ENCODE measurements around the gene MFSD11.
"Not testable (repeated sequence)": the region's sequence is repeated elsewhere in the genome, so short reads cannot be mapped to it uniquely, and the experiment has no call there.

MFSD11 gene

DNA sequence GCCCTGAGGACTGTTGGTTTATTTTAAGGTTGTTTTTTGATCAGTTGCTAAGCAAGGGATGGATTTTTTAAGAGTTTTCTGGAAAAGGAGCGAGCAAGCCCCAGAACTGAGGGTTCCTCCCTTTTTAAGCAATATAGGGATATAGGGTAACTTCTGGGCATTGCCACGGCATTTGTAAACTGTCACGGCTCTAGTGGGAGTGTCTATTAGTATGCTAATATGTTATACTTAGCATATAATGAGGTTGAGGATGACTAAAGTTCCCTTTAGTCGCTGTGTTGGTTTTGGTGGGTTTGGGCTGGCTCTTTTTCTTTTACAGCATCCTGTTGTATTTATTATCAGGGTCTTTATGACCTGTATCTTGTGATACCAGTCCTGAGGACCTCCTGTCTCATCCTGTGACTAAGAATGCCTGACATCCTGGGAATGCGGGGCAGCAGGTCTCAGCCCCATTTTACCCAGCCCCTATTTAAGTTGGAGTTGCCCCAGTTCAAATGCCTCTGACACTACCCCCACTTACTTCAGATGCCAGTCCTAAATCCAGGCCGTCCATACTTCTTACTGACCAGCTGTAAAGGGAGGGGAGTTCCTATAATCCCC, 59.4 kb downstream of the MFSD11 start:
- peak; percentile 64 for DNase-seq (ENCODE audit: low read depth, low spot score)

DNA sequence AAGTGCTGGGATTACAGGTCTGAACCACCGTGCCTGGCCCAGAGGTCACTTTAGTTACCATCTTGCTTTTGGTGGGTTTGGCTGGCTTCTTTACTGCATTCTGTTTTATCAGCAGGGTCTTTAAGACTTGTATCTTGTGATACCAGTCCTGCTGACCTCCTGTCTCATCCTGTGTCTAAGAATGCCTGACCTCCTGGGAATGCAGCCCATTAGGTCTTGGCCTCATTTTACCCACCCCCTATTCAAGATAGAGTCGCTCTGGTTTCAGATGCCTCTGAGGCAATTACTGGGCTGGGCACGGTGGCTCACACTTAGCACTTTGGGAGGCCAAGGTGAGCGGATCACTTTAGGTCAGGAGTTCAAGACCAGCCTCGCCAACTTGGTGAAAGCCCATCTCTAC, 63.8 kb downstream of the MFSD11 start:
- DNase-seq (ENCODE audit: low read depth, low spot score) = no peak

DNA sequence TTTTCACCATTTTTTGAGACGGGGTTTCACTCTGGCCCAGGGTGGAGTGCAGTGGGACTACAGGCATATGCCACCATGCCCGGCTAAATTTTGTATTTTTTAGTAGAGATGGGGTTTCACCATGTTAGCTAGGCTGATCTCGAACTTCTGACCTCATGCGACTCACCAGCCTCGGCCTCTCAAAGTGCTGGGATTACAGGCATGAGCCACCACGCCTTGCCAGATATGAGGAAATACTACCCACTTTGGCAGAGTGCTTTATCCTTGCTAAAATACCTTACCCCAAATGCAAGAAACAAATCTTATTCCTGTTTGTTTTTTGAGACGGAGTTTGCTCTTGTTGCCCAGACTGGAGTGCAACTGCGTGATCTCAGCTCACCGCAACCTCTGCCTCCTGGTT, 67.4 kb downstream of the MFSD11 start:
- no peak for DNase-seq (ENCODE audit: low read depth, low spot score)

DNA sequence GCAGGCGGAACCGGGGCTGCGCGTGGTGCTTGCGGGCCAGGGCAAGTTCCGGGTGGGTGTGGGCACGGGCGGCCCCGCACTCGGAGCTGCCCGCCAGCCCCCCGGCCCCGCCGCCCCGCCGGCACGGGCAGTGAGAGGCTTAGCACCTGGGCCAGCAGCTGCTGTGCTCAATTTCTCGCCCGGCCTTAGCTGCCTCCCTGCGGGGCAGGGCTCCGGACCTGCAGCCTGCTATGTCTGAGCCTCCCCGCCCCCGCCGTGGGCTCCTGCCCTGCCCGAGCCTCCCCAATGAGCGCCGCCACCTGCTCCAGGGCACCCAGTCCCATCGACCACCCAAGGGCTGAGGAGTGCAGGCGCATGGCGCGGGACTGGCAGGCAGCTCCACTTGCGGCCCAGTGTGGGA, 68.2 kb downstream of the MFSD11 start:
- not testable (repeated sequence) for DNase-seq (ENCODE audit: low read depth, low spot score)

DNA sequence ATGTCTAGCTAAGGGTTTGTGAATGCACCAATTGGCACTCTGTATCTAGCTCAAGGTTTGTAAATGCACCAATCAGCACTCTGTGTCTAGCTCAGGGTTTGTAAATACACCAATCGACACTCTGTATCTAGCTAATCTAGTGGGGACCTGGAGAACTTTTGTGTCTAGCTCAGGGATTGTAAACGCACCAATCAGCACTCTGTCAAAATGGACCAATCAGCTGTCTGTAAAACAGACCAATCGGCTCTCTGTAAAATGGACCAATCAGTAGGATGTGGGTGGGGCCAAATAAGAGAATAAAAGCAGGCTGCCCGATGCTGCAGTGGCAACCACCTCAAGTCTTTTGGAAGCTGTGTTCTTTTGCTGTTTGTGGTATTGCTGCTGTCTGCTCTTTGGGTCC, 68.8 kb downstream of the MFSD11 start:
- DNase-seq (ENCODE audit: low read depth, low spot score) = not testable (repeated sequence)

- no peak for DNase-seq (ENCODE audit: low read depth, low spot score)
Observed at GRCh38 chr17:76808326-76808725, 70.4 kb downstream of the MFSD11 start.

DNA sequence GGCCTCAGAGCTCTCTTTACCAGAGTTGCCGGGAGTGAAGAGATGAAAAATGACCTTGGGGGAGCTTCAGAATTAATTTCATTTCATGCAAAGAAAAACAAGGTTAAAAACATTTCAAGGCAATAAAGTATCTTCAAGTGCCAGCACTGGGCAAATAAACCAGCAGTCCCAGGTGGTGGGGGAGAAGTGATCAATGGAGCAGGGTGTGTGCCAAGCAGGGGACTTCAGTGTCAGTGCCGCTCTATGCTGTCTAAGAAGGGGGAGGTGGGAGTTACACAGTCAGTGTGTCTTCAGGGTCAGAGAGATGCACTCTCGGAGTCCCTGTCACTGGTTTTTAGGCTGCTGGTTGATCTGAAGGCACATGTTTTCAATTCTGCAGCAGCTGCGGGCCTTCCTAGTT, 73.0 kb downstream of the MFSD11 start:
- no peak for DNase-seq (ENCODE audit: low read depth, low spot score)

DNA sequence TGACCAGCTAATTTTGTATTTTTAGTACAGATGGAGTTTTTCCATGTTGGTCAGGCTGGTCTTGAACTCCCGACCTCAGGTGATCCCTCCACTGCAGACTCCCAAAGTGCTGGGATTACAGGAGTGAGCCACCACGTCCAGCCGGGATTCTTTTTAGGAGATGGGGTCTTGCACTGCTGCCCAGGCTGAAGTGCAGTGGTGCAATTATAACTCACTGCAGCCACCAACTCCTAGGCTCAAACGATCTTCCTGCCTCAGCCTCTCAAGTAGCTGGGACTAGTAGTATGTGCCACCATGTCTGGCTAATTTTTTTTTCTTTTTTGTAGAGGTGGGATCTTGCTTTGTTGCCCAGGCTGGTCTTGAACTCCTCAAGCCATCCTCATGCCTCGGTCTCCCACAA, 73.9 kb downstream of the MFSD11 start:
- no peak for DNase-seq (ENCODE audit: low read depth, low spot score)

DNA sequence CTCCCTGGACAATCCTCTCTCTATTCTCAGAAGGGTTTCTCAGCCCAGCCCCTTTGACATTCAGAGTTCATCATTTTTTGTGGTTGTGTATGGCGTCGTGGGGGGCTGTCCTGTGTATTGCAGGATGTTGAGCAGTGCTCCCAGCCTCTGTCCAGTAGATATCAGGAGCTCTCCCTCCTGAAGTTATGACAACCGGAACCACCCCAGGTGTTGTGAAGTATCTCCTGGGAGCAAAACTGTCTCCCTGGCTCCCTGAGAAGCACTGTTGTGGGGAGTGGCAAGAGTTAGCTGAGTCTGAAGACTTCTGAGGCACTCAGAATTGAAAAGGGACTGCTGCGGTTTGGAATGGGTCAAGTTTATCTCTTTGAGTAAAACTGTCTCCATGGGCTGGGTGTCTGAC, 74.3 kb downstream of the MFSD11 start:
- DNase-seq (ENCODE audit: low read depth, low spot score) = no peak

- no peak for DNase-seq (ENCODE audit: low read depth, low spot score)
Observed at GRCh38 chr17:76812968-76813367, 75.0 kb downstream of the MFSD11 start.

- DNase-seq (ENCODE audit: low read depth, low spot score) = peak; percentile 14
Observed at GRCh38 chr17:76815907-76816589, 78.1 kb downstream of the MFSD11 start.

GRCh38 chr17:76816590-76817135, 78.7 kb downstream of the MFSD11 start:
- DNase-seq (ENCODE audit: low read depth, low spot score) = peak; percentile 78

- DNase-seq (ENCODE audit: low read depth, low spot score) = peak; percentile 61
Observed at GRCh38 chr17:76820039-76820438, 82.1 kb downstream of the MFSD11 start.

GRCh38 chr17:76820561-76820960, 82.6 kb downstream of the MFSD11 start:
- DNase-seq (ENCODE audit: low read depth, low spot score) = no peak

- DNase-seq (ENCODE audit: low read depth, low spot score) = no peak
Observed at GRCh38 chr17:76822184-76822778, 84.4 kb downstream of the MFSD11 start.

GRCh38 chr17:76824093-76824492, 86.2 kb downstream of the MFSD11 start:
- no peak for DNase-seq (ENCODE audit: low read depth, low spot score)

GRCh38 chr17:76826330-76827068, 88.6 kb downstream of the MFSD11 start:
- DNase-seq (ENCODE audit: low read depth, low spot score) = peak; percentile 46

DNA sequence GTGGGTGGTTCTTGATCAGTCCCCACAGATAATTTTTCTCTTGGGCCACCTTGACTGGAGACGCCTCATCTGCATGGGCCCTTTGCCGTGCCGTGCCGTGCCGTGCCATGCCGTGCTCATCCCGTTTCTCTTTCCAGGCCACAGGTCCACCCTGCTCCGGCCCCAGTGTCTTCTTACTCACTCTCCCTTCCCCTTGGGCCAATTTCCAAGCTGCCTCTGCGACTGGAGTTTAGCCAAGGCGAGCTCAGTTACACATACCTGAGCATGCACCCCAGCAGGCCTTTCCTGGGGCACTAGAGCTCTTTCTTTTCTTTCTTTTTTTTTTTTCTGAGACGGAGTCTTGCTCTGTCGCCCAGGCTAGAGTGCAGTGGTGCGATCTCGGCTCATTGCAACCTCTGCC, 89.8 kb downstream of the MFSD11 start:
- DNase-seq (ENCODE audit: low read depth, low spot score) = no peak

Measured in ELF-1 (cell line).